WTC11 (cell line): Measurements from ENCODE around the gene FAM227B.
"Not testable (repeated sequence)": the region's sequence is repeated elsewhere in the genome, so short reads cannot be mapped to it uniquely, and the experiment has no call there.

ENCODE experiments used
- ATF1 ChIP-seq: sonication (generic); formaldehyde crosslinking; IDR thresholded peaks from 2 replicates; pipeline ENCODE4 v1.8.1; 2023; ENCODE audit warnings: mild to moderate bottlenecking, moderate library complexity, missing genetic modification reagents
- ATF6 ChIP-seq: sonication (generic); formaldehyde crosslinking; IDR thresholded peaks from 2 replicates; pipeline ENCODE4 v1.8.1; 2023; ENCODE audit warnings: mild to moderate bottlenecking, missing genetic modification reagents
- CREB1 ChIP-seq: sonication (generic); formaldehyde crosslinking; IDR thresholded peaks from 2 replicates; pipeline ENCODE4 v1.8.0; 2023; ENCODE audit warnings: mild to moderate bottlenecking, missing genetic modification reagents
- ESRRA ChIP-seq: sonication (generic); formaldehyde crosslinking; IDR thresholded peaks from 2 replicates; pipeline ENCODE4 v1.8.1; 2022; ENCODE audit warnings: mild to moderate bottlenecking, missing genetic modification reagents, borderline replicate concordance
- FOXP1 ChIP-seq: sonication (generic); formaldehyde crosslinking; IDR thresholded peaks from 2 replicates; pipeline ENCODE4 v1.8.0; 2022; ENCODE audit warnings: missing genetic modification reagents, mild to moderate bottlenecking, moderate library complexity, borderline replicate concordance
- MXD4 ChIP-seq: fragments of 250-450 bp; sonication (Bioruptor Pico); IDR thresholded peaks from 2 replicates; pipeline ENCODE4 v1.8.0; 2021; ENCODE audit warnings: mild to moderate bottlenecking, moderate library complexity, borderline replicate concordance
- TCF7 ChIP-seq: sonication (generic); formaldehyde crosslinking; IDR thresholded peaks from 2 replicates; pipeline ENCODE4 v1.8.0; 2022; ENCODE audit warnings: mild to moderate bottlenecking, low read depth, missing genetic modification reagents, moderate library complexity
- TEAD4 ChIP-seq: sonication (generic); formaldehyde crosslinking; IDR thresholded peaks from 2 replicates; pipeline ENCODE4 v1.8.0; 2022; ENCODE audit warnings: mild to moderate bottlenecking, missing genetic modification reagents
- TP53 ChIP-seq: sonication (generic); formaldehyde crosslinking; IDR thresholded peaks from 2 replicates; pipeline ENCODE4 v1.8.1; 2023; ENCODE audit warnings: mild to moderate bottlenecking, missing genetic modification reagents
- ZNF263 ChIP-seq: sonication (generic); formaldehyde crosslinking; IDR thresholded peaks from 2 replicates; pipeline ENCODE4 v1.8.1; 2022; ENCODE audit warnings: low read depth, mild to moderate bottlenecking, moderate library complexity, missing genetic modification reagents
- TF ChIP-seq, protein P1 (sequence below): fragments of 200-600 bp; IDR thresholded peaks from 2 replicates; pipeline ENCODE4 v1.8.0; 2022; ENCODE audit warnings: antibody characterized with exemption
- TF ChIP-seq, protein P2 (sequence below): fragments of 250-450 bp; sonication (Bioruptor Pico); conservative IDR thresholded peaks from 2 replicates; pipeline ENCODE4 v1.9.0; 2021; ENCODE audit warnings: mild to moderate bottlenecking

GRCh38 chr15:49478982-49479381 is 141.6 kb downstream of the FAM227B start:
- TF ChIP-seq CREB1; ATF6 (CRISPR knock-in tag); ESRRA; ZNF263 (CRISPR knock-in tag); TP53; TCF7; FOXP1 (CRISPR knock-in tag); MXD4 (CRISPR knock-in tag); ATF1 (CRISPR knock-in tag); TEAD4: not testable (repeated sequence)
- TF ChIP-seq, protein P1, sequence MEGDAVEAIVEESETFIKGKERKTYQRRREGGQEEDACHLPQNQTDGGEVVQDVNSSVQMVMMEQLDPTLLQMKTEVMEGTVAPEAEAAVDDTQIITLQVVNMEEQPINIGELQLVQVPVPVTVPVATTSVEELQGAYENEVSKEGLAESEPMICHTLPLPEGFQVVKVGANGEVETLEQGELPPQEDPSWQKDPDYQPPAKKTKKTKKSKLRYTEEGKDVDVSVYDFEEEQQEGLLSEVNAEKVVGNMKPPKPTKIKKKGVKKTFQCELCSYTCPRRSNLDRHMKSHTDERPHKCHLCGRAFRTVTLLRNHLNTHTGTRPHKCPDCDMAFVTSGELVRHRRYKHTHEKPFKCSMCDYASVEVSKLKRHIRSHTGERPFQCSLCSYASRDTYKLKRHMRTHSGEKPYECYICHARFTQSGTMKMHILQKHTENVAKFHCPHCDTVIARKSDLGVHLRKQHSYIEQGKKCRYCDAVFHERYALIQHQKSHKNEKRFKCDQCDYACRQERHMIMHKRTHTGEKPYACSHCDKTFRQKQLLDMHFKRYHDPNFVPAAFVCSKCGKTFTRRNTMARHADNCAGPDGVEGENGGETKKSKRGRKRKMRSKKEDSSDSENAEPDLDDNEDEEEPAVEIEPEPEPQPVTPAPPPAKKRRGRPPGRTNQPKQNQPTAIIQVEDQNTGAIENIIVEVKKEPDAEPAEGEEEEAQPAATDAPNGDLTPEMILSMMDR = not testable (repeated sequence)
- TF ChIP-seq, protein P2, sequence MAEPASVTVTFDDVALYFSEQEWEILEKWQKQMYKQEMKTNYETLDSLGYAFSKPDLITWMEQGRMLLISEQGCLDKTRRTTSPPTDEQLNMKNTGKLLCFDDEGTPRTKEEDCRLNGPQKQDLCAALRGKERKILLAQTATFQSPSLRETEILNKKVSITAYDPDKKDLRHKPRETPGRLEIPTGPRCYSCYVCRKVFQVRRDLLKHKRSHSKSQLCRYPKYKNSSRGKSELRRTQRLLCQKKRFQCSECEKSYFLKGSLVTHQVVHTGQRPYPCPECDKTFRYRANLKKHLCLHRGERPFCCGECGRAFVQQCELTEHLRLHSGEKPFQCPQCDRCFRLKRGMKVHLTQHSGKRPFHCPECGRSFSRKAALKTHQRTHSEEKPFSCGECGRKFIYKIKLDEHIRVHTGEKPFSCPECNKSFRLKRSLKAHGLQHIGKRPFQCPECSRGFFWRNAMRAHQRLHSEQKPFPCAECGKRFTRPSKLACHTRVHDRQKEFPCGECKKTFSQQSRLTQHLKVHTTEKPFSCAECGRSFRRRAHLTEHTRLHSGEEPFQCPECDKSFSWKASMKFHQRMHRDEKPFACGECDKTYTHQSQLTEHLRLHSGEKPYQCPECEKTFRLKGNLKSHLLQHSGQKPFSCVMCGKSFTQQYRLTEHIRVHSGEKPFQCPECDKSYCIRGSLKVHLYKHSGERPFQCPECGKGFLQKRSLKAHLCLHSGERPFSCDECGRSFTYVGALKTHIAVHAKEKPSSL (CRISPR knock-in tag) = not testable (repeated sequence)
